OCI-LY1 (cell line): ENCODE data around the gene HPS4.

Experiments
- CTCF ChIP-seq: fragments of 200-600 bp; sonication (generic), shearing (Covaris generic); IDR thresholded peaks from 2 replicates; pipeline ENCODE4 v1.5.1; 2017; ENCODE audit warnings: mild to moderate bottlenecking, antibody characterized with exemption, low read length, moderate library complexity, mixed read lengths
- EZH2 ChIP-seq: fragments of 200-600 bp; sonication (generic), shearing (Covaris generic); IDR thresholded peaks from 2 replicates; pipeline ENCODE4 v1.8.0; 2017; ENCODE audit warnings: borderline replicate concordance, mixed run types, mild to moderate bottlenecking, antibody characterized with exemption, low read length, moderate library complexity, mixed read lengths

- TF ChIP-seq CTCF, result no peak
- no peak for TF ChIP-seq EZH2
Observed at GRCh38 chr22:26442086-26442756, 41.4 kb downstream of the HPS4 start.
